Transverse colon (tissue), 4 donors: ENCODE results near the gene WBP1L. TPM values are rescaled to one million over a fixed set of nuclear protein-coding genes. Genes with fewer than 3 reads are reported as not detected.

Source experiments
- DNase-seq: peaks from one replicate; pipeline ENCODE4 v3.0.0-alpha.2; 2019
- H3K27ac ChIP-seq, 4 donors: fragments of 200-600 bp; sonication (generic); 2 replicates each; pipeline ENCODE4 v1.5.1; 2016 to 2018; ENCODE audit warnings: inconsistent platforms in 4 of 4
- H3K27me3 ChIP-seq: fragments of 200-600 bp; sonication (generic); 2 replicates; pipeline ENCODE4 v1.5.1; 2017; ENCODE audit warnings: inconsistent platforms
- H3K36me3 ChIP-seq, 4 donors: fragments of 200-600 bp; sonication (generic); 2 replicates each; pipeline ENCODE4 v1.5.1; 2017 to 2019; ENCODE audit warnings: inconsistent platforms in 4 of 4
- H3K4me1 ChIP-seq, 4 donors: fragments of 200-600 bp; sonication (generic); 2 replicates each; pipeline ENCODE4 v1.5.1; 2017 to 2020; ENCODE audit warnings: inconsistent platforms in 4 of 4
- H3K4me3 ChIP-seq, 4 donors: fragments of 200-600 bp; sonication (generic); 1 replicate in 1 of 4; 2 replicates in 3 of 4; pipeline versions ENCODE4 v1.5.1 to v1.6.1; 2017 to 2019; ENCODE audit warnings: inconsistent platforms in 4 of 4
- H3K9me3 ChIP-seq, 2 donors: fragments of 200-600 bp; sonication (generic); 2 replicates each; pipeline ENCODE4 v1.5.1; 2017 to 2019; ENCODE audit warnings: inconsistent platforms in 2 of 2
- EP300 ChIP-seq: sonication (generic); formaldehyde crosslinking; IDR thresholded peaks from one replicate; pipeline ENCODE4 v1.6.1; 2017; ENCODE audit warnings: antibody characterized with exemption, low read depth
- POLR2A ChIP-seq: fragments of 450-650 bp; IDR thresholded peaks from one replicate; pipeline ENCODE4 v1.6.1; 2016; ENCODE audit warnings: antibody characterized with exemption, mild to moderate bottlenecking, moderate library complexity
- POLR2AphosphoS5 ChIP-seq, 3 donors: sonication (generic); formaldehyde crosslinking; IDR thresholded peaks; one replicate each; pipeline ENCODE4 v1.6.1; 2016; ENCODE audit warnings: antibody characterized with exemption in 3 of 3
- WGBS, 2 donors: methylation state at CpG; one replicate each; pipeline ENCODE4 v1.1.5; 2018; ENCODE audit warnings: low coverage in 1 of 2; 5-methylcytosine and 5-hydroxymethylcytosine counted together
- in situ Hi-C, 4 donors: fragments of 200-750 bp; cut with MboI; loops; one replicate each; pipeline versions ENCODE4 v1.15.0 to v1.15.1; 2017; ENCODE audit warnings: low sequenced_read_pairs in 3 of 4, low pct_ligation_motif_present in 1 of 4, low pct_unique_long_range_greater_than_20kb in 1 of 4
- intact Hi-C: fragments of 100-400 bp; cut with DNase I; formaldehyde crosslinking; loops from one replicate; pipeline ENCODE4 v1.15.1; 2023; ENCODE audit warnings: low total_unique reads
- total RNA-seq, 4 donors: library from RNA; depleted of rRNA; stranded (reverse); fragments of >200 nt; gene quantifications; one replicate each; pipeline ENCODE4 v1.1.0, GENCODE V29; 2016
- TF ChIP-seq, protein P1 (sequence below), 5 experiments: fragments of 200-600 bp in 3 of 5; fragments of 450-650 bp in 2 of 5; sonication (generic) in 3 of 5; IDR thresholded peaks; 1 replicate in 2 of 5; 2 replicates in 3 of 5; pipeline ENCODE4 v1.5.1; 2016 to 2017; ENCODE audit warnings: antibody characterized with exemption in 5 of 5, inconsistent platforms in 3 of 5, mild to moderate bottlenecking in 2 of 5, moderate library complexity in 1 of 5

WBP1L gene
- total RNA-seq, 4 donors from 2014 or later = 68.9 to 168 (median 129) TPM

- peaks cover 32 to 74% (median 33%) of the 10 kb centered on the region in 4 donors for H3K4me1 ChIP-seq
- no peaks in the 10 kb centered on the region for H3K9me3 ChIP-seq
- H3K27me3 ChIP-seq = no peaks in the 10 kb centered on the region
- DNase-seq = no peak
- H3K4me3 ChIP-seq = no peak overlapping the region
- in situ Hi-C loops = no loop called here
- H3K36me3 ChIP-seq = peaks cover 0 to 11% (median 5%) of the 10 kb centered on the region in 4 donors
- no peak for TF ChIP-seq POLR2AphosphoS5 (IDR thresholded peaks at IDR 0.05)
- TF ChIP-seq, protein P1, sequence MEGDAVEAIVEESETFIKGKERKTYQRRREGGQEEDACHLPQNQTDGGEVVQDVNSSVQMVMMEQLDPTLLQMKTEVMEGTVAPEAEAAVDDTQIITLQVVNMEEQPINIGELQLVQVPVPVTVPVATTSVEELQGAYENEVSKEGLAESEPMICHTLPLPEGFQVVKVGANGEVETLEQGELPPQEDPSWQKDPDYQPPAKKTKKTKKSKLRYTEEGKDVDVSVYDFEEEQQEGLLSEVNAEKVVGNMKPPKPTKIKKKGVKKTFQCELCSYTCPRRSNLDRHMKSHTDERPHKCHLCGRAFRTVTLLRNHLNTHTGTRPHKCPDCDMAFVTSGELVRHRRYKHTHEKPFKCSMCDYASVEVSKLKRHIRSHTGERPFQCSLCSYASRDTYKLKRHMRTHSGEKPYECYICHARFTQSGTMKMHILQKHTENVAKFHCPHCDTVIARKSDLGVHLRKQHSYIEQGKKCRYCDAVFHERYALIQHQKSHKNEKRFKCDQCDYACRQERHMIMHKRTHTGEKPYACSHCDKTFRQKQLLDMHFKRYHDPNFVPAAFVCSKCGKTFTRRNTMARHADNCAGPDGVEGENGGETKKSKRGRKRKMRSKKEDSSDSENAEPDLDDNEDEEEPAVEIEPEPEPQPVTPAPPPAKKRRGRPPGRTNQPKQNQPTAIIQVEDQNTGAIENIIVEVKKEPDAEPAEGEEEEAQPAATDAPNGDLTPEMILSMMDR (IDR thresholded peaks at IDR 0.05) = no peak
- no peak for TF ChIP-seq POLR2A
- TF ChIP-seq EP300 = no peak
- intact Hi-C loops = no loop called here
- WGBS, 2 donors = 48 to 65% methylated on average over 12 to 15 of the region's 15 CpGs
- H3K27ac ChIP-seq = peak overlapping the region; percentile 71 to 83 (median 76)
These were observed 52.0 kb downstream of the WBP1L start for GRCh38 chr10:102795453-102796406.

DNA sequence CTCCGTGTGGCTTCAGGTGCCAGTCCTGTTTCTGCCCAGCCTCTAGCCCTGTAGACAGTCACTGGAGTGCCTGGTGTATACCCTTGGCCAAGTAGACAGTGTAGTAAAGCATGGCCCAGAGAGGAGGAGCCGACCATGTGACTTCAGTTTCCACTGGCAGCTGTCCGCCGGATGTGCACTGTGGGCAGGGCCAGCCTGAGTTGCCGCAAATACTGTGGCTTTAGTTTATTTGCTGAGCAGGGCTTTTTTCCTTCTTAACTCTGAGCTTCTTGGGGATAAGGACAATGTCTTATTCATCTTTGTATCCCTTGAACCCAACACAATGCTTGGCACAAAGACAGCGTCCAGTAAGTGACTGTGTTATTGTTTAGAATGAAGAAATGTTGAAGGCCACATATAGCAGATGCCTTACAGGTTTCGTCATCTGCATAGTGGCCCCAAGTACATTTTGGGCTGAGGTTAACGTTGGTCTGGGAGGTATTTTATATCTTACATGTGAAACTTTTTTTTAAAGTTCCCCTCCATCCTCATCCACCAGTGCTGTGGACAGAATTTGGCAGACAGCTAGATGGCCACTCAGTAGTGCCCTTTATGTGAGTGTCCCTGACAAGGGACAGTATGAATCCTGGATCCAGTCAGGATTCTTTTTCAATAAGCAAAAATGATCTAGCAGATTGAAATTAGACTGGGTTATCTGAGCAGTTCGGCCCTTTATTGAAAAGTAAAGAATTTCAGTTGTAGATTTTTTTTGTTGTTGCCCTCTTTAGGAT, 52.8 kb downstream of the WBP1L start:
- peaks cover 39 to 79% (median 41%) of the 10 kb centered on the region in 4 donors for H3K4me1 ChIP-seq
- H3K4me3 ChIP-seq = no peak overlapping the region

DNA sequence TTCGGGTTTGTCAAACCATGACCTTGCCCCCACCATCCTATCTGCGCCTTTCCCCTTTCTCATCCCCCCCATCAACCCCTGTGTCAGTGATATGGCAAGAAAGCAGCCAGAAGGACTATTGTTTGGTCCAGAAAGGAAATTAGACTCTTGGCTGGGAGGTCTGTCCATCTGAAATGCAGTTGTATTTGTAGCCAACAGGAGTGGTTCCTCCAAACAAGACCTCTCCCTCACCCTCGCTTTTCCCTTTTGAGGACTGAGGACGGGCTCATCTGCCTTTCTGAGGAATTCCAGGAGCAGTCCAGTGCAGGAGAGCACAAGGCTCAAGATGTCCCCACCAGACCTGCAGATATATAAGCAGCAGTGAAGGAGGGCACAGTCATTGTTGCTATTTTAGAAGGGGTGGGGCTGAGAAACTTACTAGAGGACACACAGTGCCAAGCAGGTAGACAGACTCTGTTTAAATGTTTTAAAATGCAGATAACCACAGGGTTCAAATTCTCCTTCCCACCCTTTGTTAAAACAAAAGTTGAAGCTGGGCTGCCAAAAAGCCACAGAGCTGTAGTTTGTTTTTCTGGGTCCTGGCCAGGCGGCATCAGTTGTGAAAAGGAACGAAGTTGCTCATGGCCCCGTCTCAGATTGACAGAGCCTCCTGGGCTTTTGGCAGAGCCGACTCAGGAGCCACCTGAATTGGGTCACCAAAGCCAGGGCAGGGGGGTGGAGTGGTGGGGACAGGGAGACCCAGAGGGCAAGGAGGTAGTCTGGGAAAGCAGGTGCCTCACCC, 56.1 kb downstream of the WBP1L start:
- H3K4me1 ChIP-seq = peaks cover 47 to 72% (median 52%) of the 10 kb centered on the region in 4 donors
- H3K36me3 ChIP-seq = peaks cover 0 to 18% (median 6%) of the 10 kb centered on the region in 4 donors
- in situ Hi-C loops = no loop called here
- WGBS, 2 donors = 69 to 94% methylated on average over 3 to 8 of the region's 8 CpGs
- no peaks in the 10 kb centered on the region for H3K9me3 ChIP-seq
- intact Hi-C loops = no loop called here
- no peak for DNase-seq
- H3K27me3 ChIP-seq = no peaks in the 10 kb centered on the region
- H3K27ac ChIP-seq = peak overlapping the region; percentile 58 to 84 (median 74)
- TF ChIP-seq, protein P1 (IDR thresholded peaks at IDR 0.05) = no peak
- no peak for TF ChIP-seq EP300
- TF ChIP-seq POLR2A = no peak
- TF ChIP-seq POLR2AphosphoS5 (IDR thresholded peaks at IDR 0.05) = no peak
- no peak overlapping the region for H3K4me3 ChIP-seq

More for the DNA sequence above, 52.8 kb downstream of the WBP1L start:
- H3K9me3 ChIP-seq = no peaks in the 10 kb centered on the region
- TF ChIP-seq, protein P1 (IDR thresholded peaks at IDR 0.05) = no peak
- TF ChIP-seq POLR2AphosphoS5 (IDR thresholded peaks at IDR 0.05) = peak; percentile 70 to 77 (median 75)
- TF ChIP-seq EP300 = no peak
- TF ChIP-seq POLR2A = peak; percentile 58
- H3K36me3 ChIP-seq = peaks cover 0 to 11% (median 5%) of the 10 kb centered on the region in 4 donors
- in situ Hi-C loops (no loop called here), intact Hi-C loops (no loop called here)
- peak overlapping the region; percentile 71 to 83 (median 76) for H3K27ac ChIP-seq
- DNase-seq = peak; percentile 82
- whole genome bisulfite sequencing, 2 donors = 27 to 30% methylated on average over 5 to 9 of the region's 9 CpGs
- H3K27me3 ChIP-seq = no peaks in the 10 kb centered on the region
